HG02884 (cell line): ENCODE measurements around the gene AMMECR1L.

Experiments
- ATAC-seq: cut with Tn5 transposase; IDR thresholded peaks from one replicate; pipeline ENCODE4 v1.9.1; 2021; ENCODE audit warnings: mild to moderate bottlenecking, moderate library complexity; ENCODE audit not compliant: unreplicated experiment

Gene AMMECR1L

DNA sequence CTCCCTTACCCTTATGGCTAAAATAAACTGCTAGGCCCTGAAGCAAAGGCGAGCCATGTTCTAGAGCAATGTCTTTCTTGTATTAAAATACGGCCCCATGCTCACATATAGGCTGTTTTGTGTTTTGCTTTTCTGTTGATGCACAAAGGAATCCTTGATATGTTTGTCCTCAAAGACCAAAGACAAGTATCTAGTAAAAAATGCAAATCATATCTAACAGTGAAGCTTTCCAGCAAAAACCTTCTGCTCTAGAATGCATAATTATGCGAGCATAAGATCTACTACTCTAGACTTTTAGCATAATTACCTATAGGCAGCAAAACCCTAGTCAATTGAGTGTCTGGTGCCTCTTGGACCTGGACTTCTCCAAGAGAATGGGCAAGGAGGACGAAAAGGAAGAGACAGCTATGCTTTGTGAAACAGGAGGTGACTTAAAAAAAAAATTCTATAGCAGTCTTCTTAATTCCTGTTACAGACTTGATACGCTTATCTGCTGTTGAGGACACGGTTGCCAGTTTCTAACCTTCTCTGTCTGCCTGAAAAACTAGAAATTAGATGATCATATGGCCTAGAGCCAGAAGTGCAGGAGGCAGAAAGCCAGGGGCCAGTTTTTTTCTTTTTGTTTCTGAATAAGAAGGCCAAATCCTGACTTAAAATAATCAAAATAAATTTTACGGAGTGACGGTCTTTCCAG lies 1.5 kb upstream of the AMMECR1L start:
- no peak for ATAC-seq

GRCh38 chr2:127886593-127886935 lies 808 bp upstream of the AMMECR1L start:
- ATAC-seq: peak; percentile 23

DNA sequence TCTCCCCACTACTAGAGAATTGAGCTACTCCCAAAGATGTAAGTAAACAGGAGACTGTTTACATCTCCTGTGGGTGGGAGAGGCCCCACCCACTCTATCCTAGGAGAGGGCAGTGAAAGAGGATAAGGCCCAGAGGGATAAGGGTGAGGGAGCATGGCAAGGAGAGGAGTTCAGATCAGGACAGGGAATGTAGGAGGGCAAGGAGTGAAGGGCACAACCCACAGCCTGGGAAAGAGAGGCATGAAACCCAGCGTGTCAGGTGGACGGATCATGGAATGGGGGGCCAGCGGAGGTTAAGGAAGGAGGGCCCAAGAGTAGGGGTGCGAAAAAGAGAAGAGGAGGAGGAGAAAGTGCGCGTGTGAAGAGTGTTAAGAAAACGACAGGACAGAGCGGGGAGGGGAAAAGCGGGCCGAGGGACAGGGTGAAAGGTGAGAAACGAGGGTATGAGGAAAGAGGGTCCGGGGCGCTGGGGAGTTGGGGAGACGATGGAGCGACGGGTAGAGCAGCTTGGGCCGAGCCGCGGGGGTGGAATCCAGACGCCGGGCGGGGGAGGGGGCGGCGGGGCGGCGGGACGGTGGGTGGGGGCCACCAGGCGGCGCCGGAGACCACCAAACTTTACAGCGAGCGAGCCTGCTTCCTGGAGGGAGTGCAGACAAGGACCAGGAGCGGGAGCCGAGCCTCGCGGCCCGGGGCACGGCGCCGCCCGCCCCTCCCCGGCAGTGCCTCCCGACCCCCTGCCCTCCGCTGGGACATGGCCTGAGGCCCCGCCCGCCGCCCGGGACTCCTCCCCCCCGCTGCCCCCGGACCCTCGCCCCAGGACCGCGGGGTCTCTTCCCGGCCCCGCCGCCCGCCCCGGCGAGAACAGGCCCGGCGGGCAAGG lies 655 bp downstream of the AMMECR1L start:
- peak; percentile 9 for ATAC-seq

- no peak for ATAC-seq
Measured at GRCh38 chr2:127884436-127884835, 1.3 kb downstream of the AMMECR1L start.

DNA sequence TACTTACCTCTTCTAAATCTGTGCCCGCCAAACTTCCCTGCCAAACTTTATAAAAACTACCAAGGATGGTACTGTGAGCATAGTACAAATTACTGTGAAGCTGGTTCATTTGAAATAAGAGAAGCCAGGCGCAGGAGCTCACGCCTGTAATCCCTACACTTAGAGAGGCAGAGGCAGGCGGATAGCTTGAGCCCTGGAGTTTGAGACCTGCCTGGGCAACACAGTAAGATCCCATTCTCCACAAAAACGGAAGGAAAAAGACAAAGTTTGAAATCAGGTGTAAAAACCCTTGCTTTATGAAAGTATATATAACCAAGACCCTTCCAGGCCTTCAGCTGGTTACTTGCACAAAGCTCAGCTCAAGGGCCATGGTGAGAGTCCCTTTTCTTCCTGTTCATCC lies 5.9 kb downstream of the AMMECR1L start:
- no peak for ATAC-seq

- no peak for ATAC-seq
Measured at GRCh38 chr2:127877626-127878025, 8.1 kb downstream of the AMMECR1L start.

GRCh38 chr2:127877136-127877535 lies 8.6 kb downstream of the AMMECR1L start:
- no peak for ATAC-seq

- no peak for ATAC-seq
Measured at GRCh38 chr2:127874378-127875269, 11.1 kb downstream of the AMMECR1L start.

DNA sequence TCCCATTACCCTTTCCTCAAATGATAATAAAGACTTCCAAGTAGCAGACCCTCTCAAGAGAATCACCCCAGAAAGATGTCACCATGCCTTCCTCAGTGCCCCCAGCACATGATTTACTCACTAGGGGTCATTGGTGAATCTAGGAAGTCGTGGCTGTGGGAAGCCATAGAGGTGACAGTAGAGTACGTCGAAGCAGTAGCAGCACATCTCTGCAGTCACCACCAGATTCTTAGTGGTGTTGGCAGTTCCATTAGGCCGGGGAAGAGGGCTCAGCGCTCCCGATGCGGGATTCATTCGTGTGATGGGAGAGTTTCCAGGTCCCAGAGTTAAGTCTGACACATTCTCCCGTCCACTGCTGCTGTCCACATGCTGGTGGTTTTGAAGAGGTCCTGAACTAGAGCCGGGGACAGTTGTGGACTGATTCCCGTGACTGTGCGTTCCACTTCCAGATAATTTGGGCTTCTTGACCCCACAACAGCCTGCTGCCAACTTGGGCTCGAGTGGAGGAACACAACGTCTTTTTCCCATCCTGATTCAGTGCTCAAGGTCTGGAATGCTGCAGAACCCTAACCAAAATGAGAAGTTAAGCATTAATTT lies 12.0 kb downstream of the AMMECR1L start:
- ATAC-seq: no peak

DNA sequence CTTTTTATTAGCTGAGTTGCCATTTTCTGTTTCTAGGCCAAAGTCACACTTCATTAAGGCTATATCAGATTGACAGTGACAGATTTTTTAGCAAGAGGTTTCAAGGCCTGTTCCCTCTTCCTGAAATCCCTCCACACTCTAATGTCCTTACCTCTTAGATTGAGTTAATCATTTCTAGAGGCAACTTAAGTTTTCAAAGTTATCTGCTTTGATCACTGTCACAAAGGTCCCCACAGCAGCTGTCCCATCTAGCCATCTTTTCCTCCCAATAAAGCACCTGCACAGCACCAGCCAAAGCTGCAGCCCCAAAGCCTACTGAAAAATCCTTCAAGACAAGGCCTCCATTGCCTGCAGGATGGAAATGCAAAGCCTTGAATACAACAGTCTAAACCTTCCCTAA lies 13.4 kb downstream of the AMMECR1L start:
- ATAC-seq: no peak

- no peak for ATAC-seq
Measured at GRCh38 chr2:127865926-127866325, 19.8 kb downstream of the AMMECR1L start.

DNA sequence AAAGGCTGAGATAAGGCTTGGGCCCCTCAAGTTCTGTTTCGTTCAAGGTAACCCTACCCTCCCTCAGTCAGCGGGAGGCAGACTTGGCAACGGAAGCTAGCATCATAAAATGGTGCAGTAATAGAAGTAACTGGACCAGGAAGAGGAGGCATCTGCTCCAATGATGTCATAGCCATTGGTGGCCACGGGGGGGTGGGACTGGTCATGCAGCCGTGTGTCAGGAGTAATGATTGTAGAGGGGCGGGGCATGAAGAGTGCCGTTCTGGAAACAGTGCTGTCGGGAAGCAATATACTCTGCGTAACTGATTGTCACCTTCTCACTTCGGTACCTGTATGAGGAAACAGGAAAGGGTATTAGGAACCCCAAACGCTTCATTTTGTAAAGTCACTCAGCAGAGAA lies 20.9 kb downstream of the AMMECR1L start:
- ATAC-seq: no peak

DNA sequence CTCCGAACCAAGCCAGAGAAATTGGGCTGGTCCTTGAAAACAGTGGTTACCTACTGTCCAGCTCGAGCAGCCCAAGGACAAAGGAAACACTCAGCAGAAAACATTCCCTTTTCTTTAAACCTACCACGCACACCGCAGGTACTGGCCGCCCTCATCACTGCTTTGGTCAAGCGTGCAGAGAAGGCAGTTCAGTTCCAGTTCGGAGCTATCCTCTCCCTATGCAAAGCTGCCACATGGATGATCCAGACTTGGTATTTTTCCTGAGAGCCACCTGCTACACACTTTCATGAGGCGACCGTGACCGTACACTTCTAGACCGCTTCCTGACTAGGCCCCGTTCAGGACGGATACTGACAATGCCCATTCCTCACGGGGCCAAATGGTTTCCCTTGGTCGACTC lies 23.5 kb downstream of the AMMECR1L start:
- ATAC-seq: no peak

GRCh38 chr2:127860130-127860529 lies 25.6 kb downstream of the AMMECR1L start:
- no peak for ATAC-seq

DNA sequence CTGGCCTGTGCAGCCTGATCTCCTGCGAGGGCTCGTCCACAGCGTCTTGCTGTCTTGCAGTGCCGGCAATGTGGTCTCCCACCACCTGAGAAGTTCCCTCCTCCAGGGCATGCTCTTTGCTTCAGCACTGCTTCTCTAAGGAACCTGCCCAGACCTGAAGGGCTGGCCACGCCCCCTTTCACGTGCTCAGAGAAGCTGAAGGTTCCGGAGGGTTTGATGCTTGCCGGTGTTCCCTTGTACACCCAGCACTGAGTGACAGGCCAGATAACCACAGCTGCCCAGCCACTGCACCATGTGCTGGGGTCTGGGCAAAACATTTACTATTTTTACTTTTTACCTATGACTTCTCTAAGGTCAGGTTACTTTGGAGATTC lies 26.1 kb downstream of the AMMECR1L start:
- no peak for ATAC-seq

DNA sequence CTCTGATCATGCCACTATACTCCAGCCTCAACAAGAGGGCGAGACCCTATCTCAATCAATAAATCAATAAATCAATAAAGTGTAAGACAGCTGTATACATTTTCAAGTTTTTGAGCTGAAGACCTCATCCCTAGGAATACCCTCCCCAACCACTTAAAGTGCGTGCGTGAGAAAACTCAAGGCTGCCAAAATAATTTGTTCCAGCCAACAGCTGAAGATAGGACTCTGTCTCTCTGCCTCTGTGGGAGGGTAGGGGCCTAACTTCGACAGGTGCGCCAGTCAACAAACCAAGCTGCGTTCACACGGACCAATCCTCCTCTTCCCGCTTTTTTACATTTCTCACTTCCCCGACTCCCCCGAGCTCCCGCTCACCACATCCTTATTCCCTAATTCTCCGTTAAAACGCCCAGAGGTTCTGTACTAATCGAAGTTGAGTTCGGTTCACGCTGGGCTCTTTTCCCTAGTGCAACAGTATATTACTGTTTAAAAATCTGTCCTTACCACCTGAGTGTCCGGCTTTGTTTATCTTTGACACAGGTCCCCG lies 28.4 kb downstream of the AMMECR1L start:
- ATAC-seq: no peak

DNA sequence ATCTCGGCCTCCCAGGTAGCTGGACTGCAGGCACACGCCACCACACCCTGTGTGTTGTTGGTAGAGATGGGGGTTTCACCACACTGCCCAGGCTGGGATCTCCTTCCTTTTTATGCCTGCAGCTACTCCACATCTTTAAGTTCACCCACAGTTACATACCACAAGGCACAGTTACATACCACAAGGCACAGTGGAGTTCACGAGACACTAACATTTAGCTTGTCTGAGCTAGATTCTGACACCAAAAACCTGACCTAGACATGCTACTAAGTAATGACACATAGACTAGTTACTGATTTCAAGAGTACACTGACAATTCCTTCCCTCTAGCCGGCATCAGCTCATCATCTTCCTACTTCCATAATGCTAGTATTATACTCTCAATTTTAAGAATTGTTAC lies 32.1 kb downstream of the AMMECR1L start:
- no peak for ATAC-seq

DNA sequence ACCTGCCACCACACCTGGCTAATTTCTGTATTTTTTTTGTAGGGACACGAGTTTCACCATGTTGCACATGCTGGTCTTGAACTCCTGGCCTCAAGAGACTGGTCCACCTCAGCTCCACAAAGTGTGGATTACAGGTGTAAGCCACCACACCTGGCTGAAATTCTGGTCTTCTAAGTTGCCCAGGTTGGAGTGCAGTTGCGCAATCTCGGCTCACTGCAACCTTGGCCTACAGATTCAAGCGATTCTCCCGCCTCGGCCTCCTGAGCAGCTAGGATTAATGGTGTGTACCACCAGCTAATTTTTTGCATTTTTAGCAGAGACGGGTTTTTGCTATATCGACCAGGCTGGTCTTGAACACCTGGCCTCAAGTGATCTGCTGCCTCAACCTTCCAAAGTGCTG lies 33.4 kb downstream of the AMMECR1L start:
- ATAC-seq: no peak

DNA sequence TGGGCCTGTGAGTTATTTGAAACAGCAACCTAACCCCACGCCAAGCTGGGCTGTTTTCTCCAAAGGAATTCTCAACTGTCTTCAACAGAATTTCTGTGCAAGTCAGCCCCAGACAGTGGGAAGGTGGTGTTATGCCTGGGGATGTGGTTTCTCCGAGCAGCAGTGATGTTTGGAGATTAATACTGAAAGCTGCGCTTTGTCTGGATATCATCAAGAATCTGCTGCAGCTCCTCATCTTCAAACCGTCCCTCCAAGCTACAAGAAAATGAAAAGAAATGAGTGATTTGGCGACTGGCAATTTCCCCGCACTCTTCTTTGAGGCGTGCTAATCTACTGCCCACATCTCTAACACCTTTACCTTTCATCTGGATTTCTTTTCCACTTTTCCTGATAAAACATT lies 37.8 kb downstream of the AMMECR1L start:
- no peak for ATAC-seq

- no peak for ATAC-seq
Measured at GRCh38 chr2:127844973-127845372, 40.8 kb downstream of the AMMECR1L start.

- no peak for ATAC-seq
Measured at GRCh38 chr2:127843677-127844076, 42.1 kb downstream of the AMMECR1L start.
